ENCODE results near the gene URAD. TPM values are rescaled to one million over a fixed set of nuclear protein-coding genes. Genes with fewer than 3 reads are reported as not detected.
A peak's percentile ranks its signal among the peaks of the same experiment; 100 is the strongest.

The URAD gene
- total RNA-seq, 1 donor from 2014 or later = not detected

- no peak for FAIRE-seq
- peak in 1 of 2 donors; percentile 24 for DNase-seq (ENCODE audit: low spot score in 2 of 2)
Observed at GRCh38 chr13:27961227-27962085, 27.0 kb downstream of the URAD start.

- FAIRE-seq (no peak), DNase-seq (ENCODE audit: low spot score in 2 of 2) (peak; percentile 30 to 34)
Observed at GRCh38 chr13:27960362-27961226, 27.9 kb downstream of the URAD start.

GRCh38 chr13:27959976-27960361 lies 28.5 kb downstream of the URAD start:
- DNase-seq (ENCODE audit: low spot score in 2 of 2) (no peak), FAIRE-seq (no peak)

- FAIRE-seq = no peak
- DNase-seq (ENCODE audit: low spot score in 2 of 2) = peak in 1 of 2 donors; percentile 14
Observed at GRCh38 chr13:27956576-27957300, 31.8 kb downstream of the URAD start.

- FAIRE-seq = no peak
- DNase-seq (ENCODE audit: low spot score in 2 of 2) = no peak
Observed at GRCh38 chr13:27955014-27955591, 33.4 kb downstream of the URAD start.

GRCh38 chr13:27954406-27954851 lies 34.1 kb downstream of the URAD start:
- peak in 1 of 2 donors; percentile 31 for DNase-seq (ENCODE audit: low spot score in 2 of 2)
- no peak for FAIRE-seq

- no peak for FAIRE-seq
- DNase-seq (ENCODE audit: low spot score in 2 of 2) = peak; percentile 73 to 79
Observed at GRCh38 chr13:27953676-27954405, 34.7 kb downstream of the URAD start.

GRCh38 chr13:27952876-27953675 lies 35.4 kb downstream of the URAD start:
- DNase-seq (ENCODE audit: low spot score in 2 of 2) = no peak
- FAIRE-seq = no peak

- DNase-seq (ENCODE audit: low spot score in 2 of 2) (no peak), FAIRE-seq (no peak)
Observed at GRCh38 chr13:27942972-27943371, 45.5 kb downstream of the URAD start.

GRCh38 chr13:27933580-27934328 lies 54.7 kb downstream of the URAD start:
- DNase-seq (ENCODE audit: low spot score in 2 of 2) = no peak

GRCh38 chr13:27933118-27933517 lies 55.4 kb downstream of the URAD start:
- no peak for FAIRE-seq
- no peak for DNase-seq (ENCODE audit: low spot score in 2 of 2)

More at GRCh38 chr13:27933580-27934328, 54.7 kb downstream of the URAD start:
- FAIRE-seq = no peak

GRCh38 chr13:27929868-27930267 lies 58.6 kb downstream of the URAD start:
- no peak for FAIRE-seq

GRCh38 chr13:27928805-27929753 lies 59.4 kb downstream of the URAD start:
- no peak for DNase-seq (ENCODE audit: low spot score in 2 of 2)
- FAIRE-seq = no peak

More at GRCh38 chr13:27929868-27930267, 58.6 kb downstream of the URAD start:
- DNase-seq (ENCODE audit: low spot score in 2 of 2) = no peak

- peak in 1 of 2 donors; percentile 9 for DNase-seq (ENCODE audit: low spot score in 2 of 2)
- no peak for FAIRE-seq
Observed at GRCh38 chr13:27928353-27928804, 60.1 kb downstream of the URAD start.
